Suprapubic skin (tissue), 4 donors: Measurements from ENCODE around the gene GPR89A.
"Not testable (repeated sequence)": the region's sequence is repeated elsewhere in the genome, so short reads cannot be mapped to it uniquely, and the experiment has no call there.

Source experiments
- POLR2A ChIP-seq, 2 donors: fragments of 450-650 bp; IDR thresholded peaks; one replicate each; pipeline ENCODE4 v1.6.1; 2017; ENCODE audit warnings: antibody characterized with exemption in 2 of 2, mild to moderate bottlenecking in 2 of 2, moderate library complexity in 2 of 2
- POLR2AphosphoS5 ChIP-seq, 3 donors: sonication (generic); formaldehyde crosslinking; IDR thresholded peaks; one replicate each; pipeline ENCODE4 v1.6.1; 2017; ENCODE audit warnings: antibody characterized with exemption in 3 of 3

- not testable (repeated sequence) for TF ChIP-seq POLR2A, POLR2AphosphoS5 (IDR thresholded peaks at IDR 0.05)
These were observed 110.7 kb downstream of the GPR89A start for GRCh38 chr1:145718465-145718864.
